BE2C (cell line): ENCODE data around the gene FDXR.
"Not testable (repeated sequence)": the region's sequence is repeated elsewhere in the genome, so short reads cannot be mapped to it uniquely, and the experiment has no call there.

Experiments used
- DNase-seq: peaks from one replicate; pipeline ENCODE4 v3.0.0-alpha.2; 2020
- H3K27me3 ChIP-seq: fragments of 250-450 bp; sonication (Bioruptor Pico); 2 replicates; pipeline ENCODE4 v1.5.1; 2020; ENCODE audit warnings: mild to moderate bottlenecking
- H3K36me3 ChIP-seq: fragments of 250-450 bp; sonication (Bioruptor Pico); 2 replicates; pipeline ENCODE4 v1.5.1; 2020; ENCODE audit warnings: mild to moderate bottlenecking
- H3K4me1 ChIP-seq: fragments of 250-450 bp; sonication (Bioruptor Pico); 2 replicates; pipeline ENCODE4 v1.5.1; 2020
- H3K4me3 ChIP-seq: 2 replicates; pipeline ENCODE4 v1.5.1; 2011; ENCODE audit warnings: low read depth, low read length
- H3K9me3 ChIP-seq: fragments of 250-450 bp; sonication (Bioruptor Pico); 2 replicates; pipeline ENCODE4 v1.5.1; 2020
- TF ChIP-seq, protein P1 (sequence below): IDR thresholded peaks from 2 replicates; pipeline ENCODE4 v1.5.1; 2012; ENCODE audit warnings: mild to moderate bottlenecking, low read depth, low read length

FDXR gene

GRCh38 chr17:74919440-74920305 lies 46.9 kb upstream of the FDXR start:
- no peak for DNase-seq
- H3K4me3 ChIP-seq, result no peak overlapping the region
- no peaks in the 10 kb centered on the region for H3K9me3 ChIP-seq
- H3K27me3 ChIP-seq, result peaks cover 24% of the 10 kb centered on the region
- no peaks in the 10 kb centered on the region for H3K4me1 ChIP-seq
- H3K36me3 ChIP-seq, result no peaks in the 10 kb centered on the region
- TF ChIP-seq, protein P1, sequence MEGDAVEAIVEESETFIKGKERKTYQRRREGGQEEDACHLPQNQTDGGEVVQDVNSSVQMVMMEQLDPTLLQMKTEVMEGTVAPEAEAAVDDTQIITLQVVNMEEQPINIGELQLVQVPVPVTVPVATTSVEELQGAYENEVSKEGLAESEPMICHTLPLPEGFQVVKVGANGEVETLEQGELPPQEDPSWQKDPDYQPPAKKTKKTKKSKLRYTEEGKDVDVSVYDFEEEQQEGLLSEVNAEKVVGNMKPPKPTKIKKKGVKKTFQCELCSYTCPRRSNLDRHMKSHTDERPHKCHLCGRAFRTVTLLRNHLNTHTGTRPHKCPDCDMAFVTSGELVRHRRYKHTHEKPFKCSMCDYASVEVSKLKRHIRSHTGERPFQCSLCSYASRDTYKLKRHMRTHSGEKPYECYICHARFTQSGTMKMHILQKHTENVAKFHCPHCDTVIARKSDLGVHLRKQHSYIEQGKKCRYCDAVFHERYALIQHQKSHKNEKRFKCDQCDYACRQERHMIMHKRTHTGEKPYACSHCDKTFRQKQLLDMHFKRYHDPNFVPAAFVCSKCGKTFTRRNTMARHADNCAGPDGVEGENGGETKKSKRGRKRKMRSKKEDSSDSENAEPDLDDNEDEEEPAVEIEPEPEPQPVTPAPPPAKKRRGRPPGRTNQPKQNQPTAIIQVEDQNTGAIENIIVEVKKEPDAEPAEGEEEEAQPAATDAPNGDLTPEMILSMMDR, result no peak

- Histone ChIP-seq H3K4me1 (no peaks in the 10 kb centered on the region), H3K36me3 (no peaks in the 10 kb centered on the region), H3K27me3 (peaks cover 16% of the 10 kb centered on the region), H3K9me3 (no peaks in the 10 kb centered on the region), H3K4me3 (no peak overlapping the region)
- no peak for DNase-seq
- TF ChIP-seq, protein P1, result no peak
These were observed 46.1 kb upstream of the FDXR start for GRCh38 chr17:74918906-74919305.

DNA sequence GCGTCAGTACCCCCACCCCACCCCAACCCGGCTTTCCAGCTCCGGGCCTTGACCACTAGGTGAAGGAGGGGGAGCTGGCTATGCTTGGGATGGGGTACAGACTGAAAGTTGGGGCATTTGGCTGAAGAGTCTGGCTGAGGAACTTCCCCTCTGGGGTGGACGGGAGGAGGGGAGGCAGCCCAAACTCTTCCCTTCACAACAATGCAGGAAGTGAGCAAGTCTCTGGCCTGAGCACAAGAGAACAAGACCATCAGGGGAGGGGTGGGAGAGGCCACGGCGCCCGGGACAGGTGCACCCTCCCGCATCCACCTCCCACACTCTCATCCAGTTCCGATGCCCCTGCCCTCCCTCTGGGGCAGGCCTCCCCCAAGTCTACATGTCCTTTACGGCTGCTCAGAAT lies 44.6 kb upstream of the FDXR start:
- H3K9me3 ChIP-seq, result no peaks in the 10 kb centered on the region
- H3K4me1 ChIP-seq, result no peaks in the 10 kb centered on the region
- TF ChIP-seq, protein P1, result no peak
- H3K4me3 ChIP-seq, result no peak overlapping the region
- H3K36me3 ChIP-seq, result no peaks in the 10 kb centered on the region
- no peak for DNase-seq
- H3K27me3 ChIP-seq, result peaks cover 3% of the 10 kb centered on the region

DNA sequence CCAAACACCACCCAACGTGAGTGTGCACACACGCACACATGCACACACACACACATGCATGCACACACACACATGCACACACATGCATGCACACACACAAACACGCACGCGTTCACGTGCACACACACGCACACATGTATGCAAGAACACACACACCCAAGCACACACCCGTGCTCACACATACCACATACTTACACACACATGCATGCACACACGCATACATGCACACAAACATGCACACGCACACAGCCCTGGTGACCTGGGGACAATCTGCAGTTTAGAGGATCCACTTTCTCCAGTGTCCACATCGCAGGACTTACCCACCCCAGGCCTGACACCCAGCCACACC lies 44.0 kb upstream of the FDXR start:
- H3K27me3 ChIP-seq, result no peaks in the 10 kb centered on the region; the same call in 1 of the 2 replicates
- no peaks in the 10 kb centered on the region for H3K4me1 ChIP-seq
- no peak overlapping the region for H3K4me3 ChIP-seq
- H3K36me3 ChIP-seq, result no peaks in the 10 kb centered on the region
- H3K9me3 ChIP-seq, result no peaks in the 10 kb centered on the region
- TF ChIP-seq, protein P1, result no peak
- DNase-seq, result no peak

DNA sequence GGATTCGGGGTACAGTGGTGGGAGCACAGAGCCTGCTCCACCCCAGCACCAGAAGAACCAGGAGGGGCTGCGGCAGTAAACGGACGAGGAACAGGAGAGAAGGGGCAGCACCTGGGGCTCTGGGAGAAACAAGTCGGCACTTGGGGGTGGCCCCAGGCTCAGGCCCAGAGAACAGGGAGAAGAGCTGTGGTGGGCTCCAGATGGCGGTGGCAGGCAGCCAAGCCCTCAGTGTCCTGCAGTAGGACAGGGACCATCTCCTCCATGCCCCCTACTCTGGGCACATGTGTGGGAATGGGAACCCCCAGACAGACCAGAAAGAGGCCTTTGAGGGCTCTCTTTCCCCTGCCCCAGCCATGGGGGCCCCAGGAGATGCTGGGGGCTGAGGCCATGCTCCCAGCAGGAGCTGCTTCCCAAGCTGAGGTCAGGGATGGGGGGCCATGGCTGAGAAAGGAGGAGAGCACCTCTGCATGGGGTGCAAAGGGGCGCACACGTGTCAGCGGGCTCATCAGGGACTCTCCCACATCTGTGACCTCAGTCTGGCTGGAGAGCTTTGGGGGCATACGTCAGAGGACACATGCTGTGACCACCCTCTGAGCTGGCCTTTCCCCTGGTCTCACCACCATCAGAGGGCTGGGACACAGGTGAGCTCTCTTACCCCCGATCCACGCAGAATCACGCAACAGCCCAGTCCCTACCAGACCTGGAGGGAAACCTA lies 43.5 kb upstream of the FDXR start:
- Histone ChIP-seq H3K36me3 (no peaks in the 10 kb centered on the region), H3K27me3 (no peaks in the 10 kb centered on the region), H3K9me3 (no peaks in the 10 kb centered on the region), H3K4me1 (no peaks in the 10 kb centered on the region), H3K4me3 (no peak overlapping the region)
- DNase-seq, result no peak
- TF ChIP-seq, protein P1, result no peak

DNA sequence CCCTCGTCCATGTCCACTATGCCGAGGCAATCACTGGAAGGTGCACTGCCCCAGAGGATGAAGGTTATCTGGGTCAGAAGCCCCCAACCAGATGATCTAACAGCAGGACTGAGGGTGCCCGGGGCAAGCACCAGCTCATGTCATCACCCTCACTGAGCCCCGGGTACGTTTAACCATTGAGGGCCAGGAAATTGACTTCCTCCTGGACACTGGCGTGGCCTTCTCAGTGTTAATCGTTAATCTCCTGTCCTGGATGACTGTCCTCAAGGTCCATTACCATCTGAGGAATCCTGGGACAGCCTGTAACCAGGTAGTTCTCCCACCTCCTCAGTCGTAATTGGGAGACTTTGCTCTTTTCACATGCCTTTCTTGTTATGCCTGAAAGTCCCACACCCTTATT lies 38.6 kb upstream of the FDXR start:
- H3K27me3 ChIP-seq, H3K4me3 ChIP-seq, DNase-seq, H3K36me3 ChIP-seq, H3K4me1 ChIP-seq, H3K9me3 ChIP-seq: not testable (repeated sequence)

DNA sequence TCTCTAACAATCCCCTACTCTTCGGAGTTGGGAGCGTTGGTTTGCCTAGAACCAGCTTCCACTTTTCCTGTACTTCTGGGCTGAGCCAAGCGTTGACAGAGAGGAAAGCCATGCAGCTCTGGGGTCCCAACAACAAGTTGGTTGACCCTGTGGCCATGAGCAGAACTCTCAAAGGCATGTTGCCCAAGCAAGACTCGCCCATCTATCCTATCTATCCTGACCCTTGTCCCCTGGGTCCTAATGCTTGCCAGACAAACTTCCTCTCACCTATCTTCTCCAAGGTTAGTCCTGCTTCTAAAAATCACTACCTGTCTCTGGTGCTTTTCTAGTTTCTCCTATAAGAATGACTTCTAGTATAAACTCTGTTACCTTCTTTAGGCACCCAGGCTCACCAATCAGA lies 36.3 kb upstream of the FDXR start:
- H3K4me1 ChIP-seq, H3K36me3 ChIP-seq, H3K4me3 ChIP-seq, H3K27me3 ChIP-seq, DNase-seq, H3K9me3 ChIP-seq: not testable (repeated sequence)
